GM23338 (cell line): ENCODE data around the gene IPO7. TPM values are rescaled to one million over a fixed set of nuclear protein-coding genes. Genes with fewer than 3 reads are reported as not detected.

ENCODE experiments used
- ATAC-seq: fragments of 200-7000 bp; cut with Tn5 transposase; 3 replicates; pipeline ENCODE4 v1.9.1; 2020
- DNase-seq: peaks from one replicate; pipeline ENCODE4 v3.0.0-alpha.2; 2015; ENCODE audit warnings: low spot score
- H2AFZ ChIP-seq: fragments of 200-600 bp; sonication (generic); 2 replicates; pipeline ENCODE4 v1.8.0; 2016; ENCODE audit warnings: antibody characterized with exemption, mild to moderate bottlenecking, moderate library complexity
- H3F3A ChIP-seq: fragments of 200-600 bp; sonication (generic); replicated peaks from 2 replicates; pipeline ENCODE4 v1.8.0; 2017; ENCODE audit warnings: antibody characterized with exemption, mixed run types, low read depth
- H3K27ac ChIP-seq: fragments of 200-600 bp; sonication (generic); 2 replicates; pipeline ENCODE4 v1.6.1; 2016; ENCODE audit warnings: low read depth
- H3K27me3 ChIP-seq: fragments of 200-600 bp; sonication (generic); 2 replicates; pipeline ENCODE4 v1.8.0; 2016; ENCODE audit warnings: mild to moderate bottlenecking, mixed run types, moderate library complexity; ENCODE audit not compliant: insufficient read depth
- H3K36me3 ChIP-seq: fragments of 200-600 bp; sonication (generic); 2 replicates; pipeline ENCODE4 v1.8.0; 2016; ENCODE audit warnings: mild to moderate bottlenecking; ENCODE audit not compliant: insufficient read depth
- H3K4me1 ChIP-seq: fragments of 200-600 bp; sonication (generic); 2 replicates; pipeline ENCODE4 v1.8.0; 2016; ENCODE audit warnings: mild to moderate bottlenecking, moderate library complexity; ENCODE audit not compliant: insufficient read depth
- H3K4me2 ChIP-seq: fragments of 200-600 bp; sonication (generic); 2 replicates; pipeline ENCODE4 v1.7.1; 2017; ENCODE audit warnings: mixed run types
- H3K4me3 ChIP-seq: fragments of 200-600 bp; sonication (generic); 2 replicates; pipeline ENCODE4 v1.6.1; 2016; ENCODE audit warnings: mixed run types
- H3K79me2 ChIP-seq: fragments of 200-600 bp; sonication (generic); replicated peaks from 2 replicates; pipeline ENCODE4 v1.8.0; 2017; ENCODE audit warnings: mild to moderate bottlenecking; ENCODE audit not compliant: insufficient read depth
- H3K9me2 ChIP-seq: fragments of 200-600 bp; sonication (generic); 2 replicates; pipeline ENCODE4 v1.8.0; 2017; ENCODE audit not compliant: insufficient read depth
- H4K20me1 ChIP-seq: fragments of 200-600 bp; sonication (generic); replicated peaks from 2 replicates; pipeline ENCODE4 v1.8.0; 2017; ENCODE audit warnings: mild to moderate bottlenecking; ENCODE audit not compliant: insufficient read depth
- H3K27ac Mint-ChIP-seq: 2 replicates; pipeline ENCODE4 v1.8.0; 2020; ENCODE audit warnings: inconsistent platforms, mild to moderate bottlenecking, moderate library complexity, mixed read lengths
- H3K27me3 Mint-ChIP-seq: 3 replicates; pipeline ENCODE4 v1.8.0; 2022; ENCODE audit warnings: low read depth, mild to moderate bottlenecking, moderate library complexity, mixed read lengths, inconsistent platforms; ENCODE audit not compliant: insufficient read depth, poor library complexity
- H3K36me3 Mint-ChIP-seq: 3 replicates; pipeline ENCODE4 v1.8.0; 2021; ENCODE audit warnings: low read depth, mild to moderate bottlenecking, inconsistent platforms, moderate library complexity, mixed read lengths
- H3K4me1 Mint-ChIP-seq: 3 replicates; pipeline ENCODE4 v1.8.0; 2020; ENCODE audit warnings: mild to moderate bottlenecking, inconsistent platforms, mixed read lengths
- H3K4me3 Mint-ChIP-seq: 3 replicates; pipeline ENCODE4 v1.8.0; 2021; ENCODE audit warnings: moderate library complexity, mild to moderate bottlenecking, inconsistent platforms, mixed read lengths
- H3K9me3 Mint-ChIP-seq: 3 replicates; pipeline ENCODE4 v1.8.0; 2020; ENCODE audit warnings: moderate library complexity, mild to moderate bottlenecking, inconsistent platforms, mixed read lengths
- CREB1 ChIP-seq: fragments of 250-450 bp; sonication (Bioruptor Pico); IDR thresholded peaks from 2 replicates; pipeline ENCODE4 v1.5.0; 2020; ENCODE audit warnings: low read depth, mild to moderate bottlenecking, moderate library complexity
- EZH2phosphoT487 ChIP-seq: fragments of 200-600 bp; sonication (generic); IDR thresholded peaks from one replicate; pipeline ENCODE4 v1.8.1; 2018; ENCODE audit warnings: antibody characterized with exemption; ENCODE audit not compliant: unreplicated experiment
- NANOG ChIP-seq: IDR thresholded peaks from 2 replicates; pipeline ENCODE4 v1.6.1; 2016; ENCODE audit warnings: antibody characterized with exemption, borderline replicate concordance
- POLR2AphosphoS5 ChIP-seq: IDR thresholded peaks from 2 replicates; pipeline ENCODE4 v1.6.1; 2016; ENCODE audit warnings: antibody characterized with exemption, low read depth
- ZNF462 ChIP-seq: fragments of 250-450 bp; sonication (Bioruptor Pico); IDR thresholded peaks from 2 replicates; pipeline ENCODE4 v1.5.0; 2020; ENCODE audit warnings: mild to moderate bottlenecking, moderate library complexity
- polyA plus RNA-seq: library from polyadenylated mRNA; unstranded; fragments of >200 nt; fragmentation: Nextera tagmentation; extraction: Ambion mirVana; gene quantifications from 2 replicates; pipeline ENCODE4 v1.2.1, GENCODE V29; 2016
- total RNA-seq: library from RNA; depleted of rRNA; stranded (reverse); fragments of >200 nt; shearing (Covaris generic); gene quantifications from 2 replicates; pipeline ENCODE4 v1.2.3, GENCODE V29; 2014

The IPO7 gene
- total and polyA plus RNA-seq, 2 experiments from 2014 or later, result 56.1 to 271 TPM

- no peak for TF ChIP-seq ZNF462 (CRISPR knock-in tag)
Observed at GRCh38 chr11:9489080-9489765, 104.8 kb downstream of the IPO7 start (continued).

GRCh38 chr11:9490376-9490775 lies 105.9 kb downstream of the IPO7 start:
- no peak overlapping the region for H3K27ac Mint-ChIP-seq
- Histone ChIP-seq H3K27me3 (no peaks in the 10 kb centered on the region), H3K4me2 (no peak overlapping the region), H3K4me1 (no peaks in the 10 kb centered on the region), H3K27ac (no peak overlapping the region), H3F3A (0 out of 2 replicates have a peak, but pooled peaks cover 14% of the 10 kb centered on the region), H3K79me2 (no peaks in the 10 kb centered on the region), H2AFZ (no peak overlapping the region), H4K20me1 (peaks cover 11% of the 10 kb centered on the region), H3K9me2 (no peaks in the 10 kb centered on the region), H3K4me3 (no peak overlapping the region), H3K36me3 (peaks cover 36% of the 10 kb centered on the region)
- H3K27me3 Mint-ChIP-seq, result no peaks in the 10 kb centered on the region
- H3K4me3 Mint-ChIP-seq, result no peak overlapping the region
- TF ChIP-seq CREB1 (CRISPR knock-in tag) (no peak), EZH2phosphoT487 (no peak), NANOG (no peak), POLR2AphosphoS5 (no peak)
- H3K9me3 Mint-ChIP-seq, result no peaks in the 10 kb centered on the region
- H3K4me1 Mint-ChIP-seq, result no peaks in the 10 kb centered on the region
- no peak for ATAC-seq
- H3K36me3 Mint-ChIP-seq, result peaks cover 28% of the 10 kb centered on the region
- no peak for DNase-seq
